GM12864 (cell line): ENCODE results near the gene SPEF2.

Experiments used
- DNase-seq: peaks from one replicate; pipeline ENCODE4 v3.0.0-alpha.2; 2011; ENCODE audit warnings: low read depth
- H3K4me3 ChIP-seq: 2 replicates; pipeline ENCODE4 v1.5.1; 2011; ENCODE audit warnings: mild to moderate bottlenecking, low read depth, low read length, control low read depth
- CTCF ChIP-seq: IDR thresholded peaks from 2 replicates; pipeline ENCODE4 v1.5.1; 2011; ENCODE audit warnings: low read depth, mild to moderate bottlenecking, moderate library complexity, low read length, control low read depth, inconsistent platforms; ENCODE audit errors: missing control alignments

SPEF2 gene

GRCh38 chr5:35794684-35795375 is 177.2 kb downstream of the SPEF2 start:
- no peak for TF ChIP-seq CTCF
- no peak for DNase-seq
- H3K4me3 ChIP-seq = no peak overlapping the region

GRCh38 chr5:35799181-35799580 is 181.5 kb downstream of the SPEF2 start:
- DNase-seq = no peak
- no peak overlapping the region for H3K4me3 ChIP-seq
- TF ChIP-seq CTCF = no peak

- no peak for TF ChIP-seq CTCF
- DNase-seq = no peak
- H3K4me3 ChIP-seq = no peak overlapping the region
Observed at GRCh38 chr5:35799753-35800152, 182.1 kb downstream of the SPEF2 start.

- no peak for TF ChIP-seq CTCF
- H3K4me3 ChIP-seq = no peak overlapping the region
- DNase-seq = no peak
Observed at GRCh38 chr5:35803191-35803651, 185.6 kb downstream of the SPEF2 start.

GRCh38 chr5:35804201-35804653 is 186.6 kb downstream of the SPEF2 start:
- TF ChIP-seq CTCF = no peak
- DNase-seq = no peak
- no peak overlapping the region for H3K4me3 ChIP-seq

GRCh38 chr5:35804841-35805240 is 187.2 kb downstream of the SPEF2 start:
- TF ChIP-seq CTCF = no peak
- no peak overlapping the region for H3K4me3 ChIP-seq
- no peak for DNase-seq

- no peak for TF ChIP-seq CTCF
- H3K4me3 ChIP-seq = no peak overlapping the region
- DNase-seq = no peak
Observed at GRCh38 chr5:35810601-35811000, 192.9 kb downstream of the SPEF2 start.
